GM19035 (cell line): ENCODE data around the gene NCAM2.

Experiments used
- ATAC-seq: cut with Tn5 transposase; IDR thresholded peaks from one replicate; pipeline ENCODE4 v1.9.1; 2021; ENCODE audit not compliant: unreplicated experiment

Gene NCAM2

DNA sequence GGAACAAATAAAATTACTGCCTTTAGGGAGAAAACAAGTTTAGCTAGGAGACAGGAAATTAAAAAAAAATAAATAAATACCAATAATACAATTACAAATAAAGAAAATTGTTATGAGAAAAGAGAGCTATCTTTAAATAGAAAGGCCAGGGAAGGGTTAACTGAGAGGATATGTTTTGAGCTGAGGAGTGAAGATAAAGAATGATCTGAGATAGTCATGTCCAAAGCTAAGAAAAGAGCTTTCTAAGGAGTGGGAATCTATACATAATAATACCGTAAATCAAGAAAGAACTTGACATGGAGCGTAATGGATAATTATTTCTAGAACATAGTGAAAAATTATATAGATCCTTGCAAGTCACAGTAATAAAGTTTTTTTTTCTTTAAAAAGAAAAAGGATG lies 176.5 kb downstream of the NCAM2 start:
- ATAC-seq: no peak

DNA sequence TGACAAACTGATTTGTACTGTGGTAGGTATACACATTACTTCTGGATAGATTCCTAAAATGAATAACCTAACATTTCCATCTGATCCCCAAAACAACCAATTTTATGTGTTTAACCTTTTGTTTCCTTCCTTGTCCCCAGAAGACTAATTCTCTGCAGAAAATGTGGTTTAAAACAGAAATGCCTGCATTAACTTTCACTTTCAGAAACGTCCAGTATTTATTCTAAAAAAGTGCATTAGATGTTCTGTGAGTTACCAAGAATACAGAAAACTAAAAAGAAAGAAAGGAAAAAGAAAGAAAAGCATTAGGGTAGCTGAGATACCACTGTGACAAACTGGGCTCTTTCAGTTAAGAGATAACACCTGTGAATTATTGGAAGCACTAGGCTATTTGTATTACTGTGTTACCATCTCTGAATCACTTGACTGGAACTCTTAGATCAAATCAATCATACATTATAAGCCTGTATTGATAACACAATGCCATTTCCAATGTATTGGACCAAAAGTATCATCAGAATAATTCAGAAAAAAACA lies 177.7 kb downstream of the NCAM2 start:
- ATAC-seq: no peak

DNA sequence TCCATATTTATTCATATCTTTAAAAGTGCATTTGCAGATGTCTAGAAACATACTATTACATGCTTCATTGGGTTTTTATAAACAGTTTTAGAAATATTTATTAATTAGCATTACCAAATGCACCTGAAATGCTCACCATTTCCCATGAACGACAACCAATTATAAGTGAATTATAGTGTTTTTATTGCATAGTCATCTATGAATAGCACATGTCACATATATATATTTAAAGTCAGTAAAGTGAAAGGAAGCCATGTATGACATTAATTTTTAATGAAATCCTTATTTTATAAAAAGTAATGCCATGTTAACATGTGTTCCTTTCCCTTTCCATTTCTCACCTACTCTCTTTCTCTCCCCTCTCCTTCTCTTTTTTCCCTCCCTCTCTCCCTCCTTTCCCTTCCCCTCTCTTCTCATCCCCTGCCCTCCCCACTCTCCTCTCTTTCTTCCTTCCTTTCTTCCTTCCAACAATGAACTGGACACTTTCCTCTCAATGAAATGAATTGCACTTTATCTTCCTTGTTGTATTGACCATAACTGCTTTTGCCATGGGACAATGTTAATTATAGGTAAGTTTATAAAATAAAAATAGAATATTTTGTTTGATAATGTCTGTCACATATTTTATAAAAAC lies 179.3 kb downstream of the NCAM2 start:
- no peak for ATAC-seq

DNA sequence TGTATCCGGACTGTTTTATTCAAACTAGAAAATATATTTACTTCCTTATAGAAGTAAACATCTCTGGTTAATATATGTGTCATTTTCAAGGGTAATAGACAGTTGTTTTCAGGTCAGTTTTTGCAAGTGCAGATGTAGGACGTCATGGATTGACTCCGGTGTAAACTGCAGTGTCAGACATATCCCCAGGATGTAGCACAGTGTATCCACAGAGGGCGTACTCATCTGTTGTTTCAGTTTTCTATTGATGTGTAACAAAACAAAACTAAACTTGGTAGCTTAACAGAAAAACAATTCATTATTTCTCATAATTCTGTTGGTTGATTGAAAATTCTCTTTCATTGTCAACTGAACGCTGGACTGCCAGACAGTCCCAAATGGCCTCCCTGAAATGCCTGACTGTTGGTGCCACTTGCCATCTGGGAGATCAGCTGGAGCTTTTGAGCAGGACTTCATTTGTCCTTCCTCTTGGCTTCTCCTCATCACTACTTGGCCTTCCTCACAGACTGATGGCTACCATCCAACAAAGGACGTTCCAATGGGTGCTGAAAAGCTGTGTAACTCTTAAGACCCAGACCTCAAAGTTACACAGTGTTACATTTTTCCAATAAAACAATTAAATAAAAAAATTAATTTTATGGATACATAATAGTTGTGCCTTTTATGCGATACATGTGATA lies 181.6 kb downstream of the NCAM2 start:
- no peak for ATAC-seq

DNA sequence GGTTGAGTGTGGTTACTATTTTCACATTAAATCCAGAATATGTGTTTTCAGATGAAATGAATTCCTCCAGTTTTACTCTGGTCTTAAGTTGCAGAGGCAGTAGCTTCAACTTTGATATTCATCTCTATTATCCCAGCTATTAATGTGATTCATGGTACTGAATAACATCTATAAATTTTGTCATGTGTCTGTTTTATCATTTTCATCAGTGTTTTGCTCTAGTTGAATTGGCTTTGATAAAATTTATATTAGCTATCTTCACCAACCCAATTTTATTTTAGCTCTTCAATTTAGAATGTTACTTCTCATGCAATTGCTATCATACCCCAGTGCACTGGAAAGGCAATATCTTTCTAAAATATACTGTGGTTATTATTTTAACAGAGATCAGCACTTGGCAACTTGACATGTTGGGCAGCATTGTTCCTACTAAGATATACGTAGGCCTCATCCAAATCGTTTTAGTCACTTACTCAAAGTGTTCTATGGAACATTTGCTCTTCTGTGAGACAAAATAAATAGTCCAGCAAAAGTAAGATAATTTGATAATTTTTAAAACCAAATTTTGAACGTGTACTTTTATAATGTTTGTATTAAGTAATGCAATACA lies 184.3 kb downstream of the NCAM2 start:
- ATAC-seq: no peak

DNA sequence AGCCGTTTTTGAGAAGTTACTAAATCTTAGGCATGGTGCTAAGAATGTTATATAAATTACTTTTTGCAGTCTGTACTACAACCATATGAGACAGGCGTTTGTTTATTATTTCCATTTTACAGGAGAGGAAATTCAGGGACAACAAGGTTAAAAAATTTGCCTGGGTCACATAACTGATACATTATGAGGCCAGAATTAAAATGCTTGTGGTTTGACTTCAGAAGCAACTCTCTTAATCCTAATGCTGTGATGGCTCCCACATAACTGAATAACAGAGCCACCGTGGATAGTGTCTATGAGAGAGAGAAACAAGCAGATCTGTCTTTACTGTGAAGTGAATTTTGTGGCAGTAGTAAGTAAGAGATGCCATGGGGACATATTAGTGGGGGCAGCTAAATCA lies 184.9 kb downstream of the NCAM2 start:
- ATAC-seq: no peak

DNA sequence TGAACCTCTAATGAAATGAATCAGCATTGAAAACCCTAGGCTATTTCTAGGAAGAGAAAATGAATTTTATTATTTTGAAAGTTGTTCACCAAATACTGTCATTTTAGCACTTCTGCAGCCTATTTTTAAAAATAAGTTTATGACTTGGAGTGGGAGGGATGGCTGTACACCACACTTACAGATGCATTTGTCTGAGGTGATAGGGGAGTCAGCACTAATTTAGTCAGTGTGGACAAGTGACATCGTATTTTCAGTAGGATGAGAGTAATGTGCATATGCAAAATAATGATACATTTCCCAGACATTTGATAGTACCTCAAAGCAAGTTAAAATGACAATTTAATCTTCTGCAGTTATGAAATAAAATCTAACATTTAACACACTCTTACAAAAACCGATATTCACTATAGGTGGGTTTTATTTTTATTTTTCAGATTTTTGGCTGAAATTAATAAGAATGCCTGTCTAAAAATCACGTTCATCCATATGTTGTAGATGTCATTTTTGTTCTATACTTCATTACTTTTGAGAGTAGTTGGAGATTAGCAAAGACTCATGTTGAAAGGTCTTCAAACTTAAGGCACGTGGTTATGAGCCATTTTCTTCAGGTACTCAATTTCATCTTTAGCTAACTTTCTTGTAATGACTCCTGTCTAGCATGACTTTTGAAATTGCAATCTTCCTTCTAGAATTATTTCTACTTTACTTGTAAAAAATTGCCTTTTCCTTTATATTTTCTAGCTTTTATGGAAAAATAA lies 186.7 kb downstream of the NCAM2 start:
- ATAC-seq: no peak

DNA sequence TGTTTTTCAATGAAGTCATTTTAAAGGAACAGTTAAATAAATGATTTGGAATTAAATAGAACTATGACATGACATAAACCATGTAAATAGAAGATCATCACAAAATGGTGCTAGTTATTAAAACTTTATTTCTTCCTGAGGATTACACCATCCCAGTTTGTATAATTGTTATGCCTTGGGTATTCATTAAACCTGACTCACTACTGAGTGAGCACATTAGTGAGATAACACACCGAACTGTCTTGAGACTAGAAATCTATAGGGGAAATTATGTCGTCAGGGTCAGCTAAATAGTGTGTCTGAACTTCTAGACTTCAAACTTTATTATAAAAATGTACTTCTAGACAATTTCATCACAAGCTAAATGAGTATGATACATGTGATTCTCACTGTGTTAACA lies 189.4 kb downstream of the NCAM2 start:
- no peak for ATAC-seq

DNA sequence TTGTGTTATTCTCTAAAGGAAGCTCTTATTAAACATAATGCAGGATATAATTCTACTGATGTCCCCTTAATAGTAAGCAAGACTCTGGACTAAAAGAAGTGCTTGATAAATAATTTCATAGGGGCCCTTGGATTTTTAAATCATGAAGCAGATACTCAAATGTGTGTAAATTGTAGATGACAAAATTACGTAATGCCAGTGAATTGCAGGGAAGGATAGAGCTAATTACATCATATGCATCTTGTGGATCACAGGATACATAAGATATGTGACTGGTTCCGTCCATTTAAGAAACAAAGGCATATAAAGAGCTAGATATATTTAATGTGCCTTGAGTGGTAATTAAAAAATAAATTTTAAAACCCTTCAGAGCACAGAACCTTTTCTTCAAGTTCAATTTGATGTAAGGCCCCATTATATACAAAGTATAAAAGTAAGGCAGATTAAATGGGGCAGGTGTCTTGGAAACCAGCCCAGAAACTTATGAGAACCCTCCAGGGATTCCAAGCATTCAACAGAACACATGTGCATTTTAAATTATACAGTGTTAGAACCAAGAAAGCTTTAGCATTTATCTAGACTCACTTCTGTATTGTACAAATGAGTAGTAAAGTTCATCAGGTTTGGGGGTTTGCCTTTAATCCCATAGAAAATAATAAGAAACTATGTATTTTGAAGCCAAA lies 190.4 kb downstream of the NCAM2 start:
- ATAC-seq: no peak

DNA sequence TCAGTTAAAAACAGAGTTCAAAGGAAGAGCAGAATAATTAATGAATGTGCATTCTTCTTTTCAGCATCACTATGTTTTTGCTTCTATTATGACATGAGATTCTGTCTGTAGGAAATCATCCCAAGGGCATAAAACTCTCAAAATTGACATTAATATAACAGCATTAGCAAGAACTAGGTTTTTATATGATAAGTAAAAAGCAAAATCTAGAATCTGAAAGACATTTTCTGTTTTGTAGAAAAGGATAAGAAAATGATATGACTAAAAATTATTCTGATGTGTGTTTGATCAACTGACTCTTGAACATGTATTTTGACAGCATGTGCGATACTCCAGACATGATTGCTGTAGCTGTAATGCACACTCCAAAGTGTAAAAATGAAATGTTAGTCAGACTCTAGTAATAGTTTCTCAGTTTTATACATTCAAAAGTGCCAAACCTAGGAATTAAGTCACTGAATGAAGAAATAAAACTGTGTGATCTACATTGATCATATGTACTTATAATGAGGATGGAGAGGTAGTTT lies 197.3 kb downstream of the NCAM2 start:
- ATAC-seq: no peak

DNA sequence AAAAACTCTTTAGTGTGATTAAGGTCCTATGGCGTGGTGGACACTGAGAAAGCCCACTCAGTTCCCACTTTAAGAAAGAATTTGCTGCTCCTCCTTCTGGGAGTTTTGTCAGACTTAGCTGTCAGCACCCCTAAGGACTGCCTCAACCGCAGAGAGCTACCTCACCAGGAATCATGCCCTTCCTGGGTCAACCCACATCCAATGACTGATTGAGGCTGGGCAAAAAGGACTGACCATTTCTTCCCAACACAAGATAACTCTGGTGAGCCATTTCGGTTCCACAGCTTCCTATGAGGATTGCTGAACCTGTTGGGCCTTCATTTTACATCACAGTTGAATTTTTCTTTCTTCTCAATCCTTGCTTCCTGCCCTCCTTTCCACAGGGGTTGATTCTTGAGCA lies 197.9 kb downstream of the NCAM2 start:
- no peak for ATAC-seq

DNA sequence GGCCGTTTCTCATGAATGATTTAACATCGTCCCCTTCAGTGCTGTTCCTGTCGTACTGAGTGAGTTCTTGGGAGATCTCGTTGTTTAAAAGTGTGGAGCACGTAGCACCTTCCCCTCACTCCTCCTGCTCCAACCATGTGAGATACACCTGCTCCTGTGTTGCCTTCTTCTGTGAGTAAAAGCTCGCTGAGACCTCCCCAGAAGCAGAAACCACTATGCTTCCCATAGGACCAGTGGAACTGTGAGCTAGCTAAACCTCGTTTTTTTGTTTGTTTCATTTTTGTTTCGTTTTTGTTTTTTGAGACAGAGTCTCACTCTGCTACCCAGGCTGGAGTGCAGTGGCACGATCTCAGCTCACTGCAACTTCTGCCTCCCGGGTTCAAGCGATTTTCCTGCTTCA lies 198.6 kb downstream of the NCAM2 start:
- ATAC-seq: no peak

DNA sequence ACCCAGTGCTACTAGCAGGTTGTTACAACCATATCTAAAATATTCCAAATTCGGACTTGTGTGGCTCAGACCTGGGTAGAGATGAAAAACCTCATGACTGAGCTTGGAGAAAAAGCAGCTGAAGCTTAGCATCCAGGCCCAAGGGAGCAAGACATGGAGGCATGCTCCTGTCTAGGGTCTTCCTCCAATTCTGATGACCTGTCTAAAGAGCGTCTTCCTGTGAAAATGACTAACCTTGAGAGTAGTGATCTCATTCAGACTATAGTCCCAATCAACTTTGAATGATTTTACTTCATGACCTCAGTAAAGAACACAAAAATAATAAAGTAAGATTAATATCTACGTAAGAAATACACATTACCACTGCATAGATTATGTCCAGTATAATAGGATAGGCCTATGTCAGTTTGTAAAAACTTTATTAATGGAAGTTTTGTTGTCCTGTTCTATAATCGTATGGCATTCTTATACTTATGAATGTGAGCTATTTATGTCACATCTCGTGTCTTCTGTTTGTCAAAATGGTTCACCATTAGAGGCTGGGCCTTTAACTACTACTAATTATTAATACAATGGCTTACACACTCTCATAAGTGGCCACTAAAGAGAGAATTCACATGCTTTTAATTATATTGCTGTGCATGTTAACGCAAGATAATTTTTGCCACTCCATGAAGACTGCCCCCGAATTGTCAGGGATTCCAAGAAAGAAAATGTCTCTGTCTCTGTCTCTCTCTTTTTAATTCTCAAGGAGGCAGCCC lies 201.3 kb downstream of the NCAM2 start:
- no peak for ATAC-seq

DNA sequence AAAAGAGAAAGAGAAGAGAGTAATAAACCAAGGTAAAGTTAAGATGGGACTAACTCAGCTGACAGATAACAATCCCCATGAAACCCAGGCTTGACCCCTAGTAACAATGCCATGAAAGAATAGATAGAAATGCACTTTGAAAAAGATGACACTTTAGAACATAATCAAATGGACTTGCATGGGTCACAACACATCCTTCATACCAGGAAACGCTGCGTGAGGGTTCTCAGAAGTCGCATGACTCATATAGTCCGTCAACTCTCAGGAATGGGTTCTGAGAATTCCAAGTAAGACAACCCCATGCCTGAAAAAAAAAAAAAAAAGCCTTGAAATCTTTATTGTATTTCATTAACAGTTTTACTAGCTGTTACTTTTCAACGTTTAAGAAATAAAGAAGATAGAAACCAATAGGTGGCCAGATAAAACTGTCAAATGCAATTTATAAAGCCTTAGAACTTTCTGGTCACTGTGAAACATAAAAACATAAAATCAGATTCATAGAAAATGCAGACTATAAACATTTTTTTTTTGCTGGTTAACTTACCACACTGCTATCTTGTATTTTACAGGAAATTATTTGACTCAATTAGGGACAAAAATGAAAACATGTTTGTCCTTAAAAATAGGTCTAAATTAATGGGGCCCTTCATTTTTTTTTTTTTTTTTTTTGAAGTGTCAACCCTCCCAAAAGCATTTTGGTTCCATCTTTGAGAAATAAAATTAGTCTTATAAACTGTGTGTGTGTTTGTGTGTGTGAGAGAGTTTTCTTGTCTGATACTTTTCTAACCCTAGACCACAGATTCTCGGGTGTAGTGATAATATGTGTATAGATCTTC lies 202.1 kb downstream of the NCAM2 start:
- ATAC-seq: no peak

DNA sequence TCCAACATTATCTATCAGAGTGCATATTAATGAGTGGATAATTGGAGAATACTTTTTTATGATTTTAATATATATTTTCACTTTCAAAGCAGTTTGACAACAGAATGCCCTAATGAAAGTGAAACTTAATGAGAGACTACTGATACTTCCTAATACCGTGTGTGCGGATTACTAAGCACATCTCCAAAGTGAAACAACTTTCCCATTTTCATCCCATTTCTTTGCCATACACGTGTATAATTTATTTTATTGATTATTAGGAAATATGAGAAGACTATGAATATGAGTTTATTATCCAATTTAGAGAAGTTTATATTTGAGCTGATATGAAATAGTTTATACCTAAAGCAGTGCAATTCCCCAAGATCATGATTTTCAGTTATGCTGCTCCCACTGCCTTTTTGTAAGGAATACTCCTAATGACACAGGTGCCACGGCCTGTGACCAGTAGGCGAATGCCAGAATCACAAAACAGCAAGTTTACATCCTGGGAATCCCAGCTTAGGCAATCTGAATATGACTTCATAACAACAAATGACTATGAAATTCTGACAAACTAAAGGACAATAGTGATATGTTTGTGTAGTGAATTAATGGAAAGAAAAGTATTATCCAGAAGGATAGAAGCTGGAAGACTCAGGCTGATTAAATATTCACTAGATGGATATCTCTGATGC lies 202.9 kb downstream of the NCAM2 start:
- no peak for ATAC-seq

DNA sequence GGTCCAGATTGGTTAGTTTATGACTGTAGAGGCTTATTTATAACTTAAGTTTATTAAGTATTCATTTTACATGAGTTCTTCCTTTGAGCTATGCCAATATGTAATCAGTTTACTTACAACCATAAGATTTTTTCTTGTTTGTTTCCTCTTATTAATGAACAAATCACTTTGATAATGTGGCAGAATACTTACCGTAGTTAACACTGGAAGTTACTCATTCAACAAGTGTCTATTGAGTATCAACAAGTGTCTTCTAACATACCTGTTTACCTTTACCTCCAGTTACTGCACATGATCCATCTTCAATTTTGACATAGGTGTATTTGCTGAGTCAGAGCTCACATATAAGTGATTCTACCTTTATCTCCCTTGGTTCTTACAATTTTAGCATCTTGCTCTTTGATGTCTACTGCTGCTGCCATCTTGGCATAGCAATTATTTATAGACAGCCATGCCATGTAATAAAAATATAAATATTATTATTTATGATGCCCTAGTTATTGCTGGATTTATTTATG lies 205.7 kb downstream of the NCAM2 start:
- ATAC-seq: no peak

DNA sequence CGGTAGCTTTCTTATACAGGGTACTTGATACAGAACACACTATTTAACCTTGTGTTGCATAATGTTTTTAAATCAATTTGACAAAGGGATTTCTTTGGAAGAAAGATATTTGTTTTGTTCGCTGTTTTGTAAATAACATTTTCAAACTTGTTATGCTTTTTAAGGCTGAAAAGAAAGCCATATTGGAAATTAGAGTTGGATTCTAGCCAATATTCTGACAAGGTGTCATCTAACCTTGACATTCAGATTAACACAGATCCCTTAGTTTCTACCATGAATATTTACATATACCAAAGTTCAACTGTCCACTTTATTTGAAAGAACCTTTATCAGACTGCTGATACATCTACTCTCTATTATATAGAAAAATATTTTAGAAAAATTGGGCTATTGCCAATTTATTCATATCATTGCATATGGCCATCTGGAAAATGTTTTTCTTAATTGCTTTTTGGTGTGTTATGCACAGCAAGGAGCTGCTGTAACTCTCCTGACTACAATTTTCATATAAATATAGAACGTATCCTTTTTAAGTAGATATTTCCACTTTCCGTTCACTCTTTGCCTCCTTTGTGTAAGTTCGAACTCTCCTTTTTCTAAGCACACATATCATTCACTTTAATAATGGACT lies 206.3 kb downstream of the NCAM2 start:
- no peak for ATAC-seq

DNA sequence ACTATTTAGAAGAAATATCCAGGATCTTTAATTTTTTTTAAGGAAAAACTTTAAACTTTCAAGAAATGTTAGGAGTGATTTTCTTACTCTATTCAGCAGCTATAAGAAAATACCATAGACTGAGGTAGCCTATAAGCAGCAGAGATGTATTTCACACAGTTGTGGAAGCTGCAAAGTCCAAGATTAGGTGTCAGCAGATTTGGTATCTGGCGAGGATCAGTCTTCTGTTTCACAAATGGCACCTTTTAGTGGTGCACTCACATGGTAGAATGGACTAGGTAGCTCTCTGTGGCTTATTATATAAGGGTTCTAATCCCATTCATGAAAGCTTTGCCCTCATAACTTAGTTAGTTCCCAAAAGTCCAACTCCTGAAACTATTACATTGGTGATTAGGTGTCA lies 207.4 kb downstream of the NCAM2 start:
- ATAC-seq: no peak
